HG03039 (cell line): ENCODE measurements around the gene JOSD1.

Experiments
- ATAC-seq: cut with Tn5 transposase; IDR thresholded peaks from one replicate; pipeline ENCODE4 v1.9.1; 2021; ENCODE audit warnings: mild to moderate bottlenecking, moderate library complexity; ENCODE audit not compliant: unreplicated experiment

JOSD1 gene

GRCh38 chr22:38733724-38734381, 33.1 kb upstream of the JOSD1 start:
- no peak for ATAC-seq

- ATAC-seq, result no peak
These were observed 32.6 kb upstream of the JOSD1 start for GRCh38 chr22:38733329-38733723.

GRCh38 chr22:38732251-38732815, 31.6 kb upstream of the JOSD1 start:
- ATAC-seq, result no peak

- ATAC-seq, result no peak
These were observed 31.0 kb upstream of the JOSD1 start for GRCh38 chr22:38731703-38732161.

GRCh38 chr22:38730411-38730871, 29.7 kb upstream of the JOSD1 start:
- no peak for ATAC-seq

GRCh38 chr22:38729946-38730345, 29.2 kb upstream of the JOSD1 start:
- ATAC-seq, result no peak

- no peak for ATAC-seq
These were observed 28.4 kb upstream of the JOSD1 start for GRCh38 chr22:38728871-38729796.

- ATAC-seq, result no peak
These were observed 27.0 kb upstream of the JOSD1 start for GRCh38 chr22:38727530-38728451.

GRCh38 chr22:38727123-38727522, 26.4 kb upstream of the JOSD1 start:
- ATAC-seq, result no peak

- no peak for ATAC-seq
These were observed 25.3 kb upstream of the JOSD1 start for GRCh38 chr22:38725900-38726655.

GRCh38 chr22:38724926-38725571, 24.3 kb upstream of the JOSD1 start:
- no peak for ATAC-seq

- ATAC-seq, result no peak
These were observed 23.4 kb upstream of the JOSD1 start for GRCh38 chr22:38724176-38724575.

GRCh38 chr22:38721551-38721950, 20.8 kb upstream of the JOSD1 start:
- ATAC-seq, result no peak

- ATAC-seq, result no peak
These were observed 19.6 kb upstream of the JOSD1 start for GRCh38 chr22:38720350-38720749.

GRCh38 chr22:38719196-38719595, 18.5 kb upstream of the JOSD1 start:
- ATAC-seq, result no peak

GRCh38 chr22:38718414-38718813, 17.7 kb upstream of the JOSD1 start:
- ATAC-seq, result no peak

GRCh38 chr22:38717244-38717643, 16.5 kb upstream of the JOSD1 start:
- ATAC-seq, result no peak

- no peak for ATAC-seq
These were observed 16.1 kb upstream of the JOSD1 start for GRCh38 chr22:38716826-38717225.

- ATAC-seq, result no peak
These were observed 15.5 kb upstream of the JOSD1 start for GRCh38 chr22:38716271-38716670.
